HepG2 (cell line): ENCODE measurements around the gene TMEM139. TPM values are rescaled to one million over a fixed set of nuclear protein-coding genes. Genes with fewer than 3 reads are reported as not detected.

Source experiments
- AKAP8 ChIP-seq: sonication (generic); formaldehyde crosslinking; IDR thresholded peaks from 2 replicates; pipeline ENCODE4 v1.5.1; 2020; ENCODE audit warnings: mild to moderate bottlenecking, missing genetic modification reagents
- FOXM1 ChIP-seq: sonication (generic); formaldehyde crosslinking; IDR thresholded peaks from 2 replicates; pipeline ENCODE4 v1.5.0; 2020; ENCODE audit warnings: missing genetic modification reagents
- HMGA1 ChIP-seq: sonication (generic); formaldehyde crosslinking; conservative IDR thresholded peaks from 2 replicates; pipeline ENCODE4 v1.4.0; 2020; ENCODE audit warnings: missing genetic modification reagents
- NFIB ChIP-seq: sonication (generic); formaldehyde crosslinking; IDR thresholded peaks from 2 replicates; pipeline ENCODE4 v1.9.0; 2021; ENCODE audit warnings: missing genetic modification reagents, mild to moderate bottlenecking, borderline replicate concordance
- PHB2 ChIP-seq: fragments of 450-650 bp; IDR thresholded peaks from 2 replicates; pipeline ENCODE4 v1.6.1; 2018; ENCODE audit not compliant: partially characterized antibody
- PHF5A ChIP-seq: IDR thresholded peaks from one replicate; pipeline ENCODE4 v1.6.1; 2018; ENCODE audit warnings: low read depth, missing genetic modification reagents; ENCODE audit not compliant: unreplicated experiment
- STAT6 ChIP-seq: sonication (generic); formaldehyde crosslinking; IDR thresholded peaks from 2 replicates; pipeline ENCODE4 v1.4.0; 2020; ENCODE audit warnings: missing genetic modification reagents, mild to moderate bottlenecking, borderline replicate concordance
- TOE1 ChIP-seq: sonication (generic); formaldehyde crosslinking; IDR thresholded peaks from 2 replicates; pipeline ENCODE4 v1.4.0; 2020; ENCODE audit warnings: mild to moderate bottlenecking, missing genetic modification reagents
- ZFX ChIP-seq: sonication (generic); formaldehyde crosslinking; IDR thresholded peaks from 2 replicates; pipeline ENCODE4 v1.4.0; 2020; ENCODE audit warnings: mild to moderate bottlenecking, low read depth, missing genetic modification reagents, moderate library complexity
- ZMYM2 ChIP-seq: sonication (generic); formaldehyde crosslinking; IDR thresholded peaks from 2 replicates; pipeline ENCODE4 v1.8.0; 2022; ENCODE audit warnings: mild to moderate bottlenecking, missing genetic modification reagents
- ZNF30 ChIP-seq: sonication (generic); formaldehyde crosslinking; IDR thresholded peaks from 2 replicates; pipeline ENCODE4 v1.5.0; 2020; ENCODE audit warnings: mild to moderate bottlenecking, missing genetic modification reagents
- ZNF772 ChIP-seq: sonication (generic); formaldehyde crosslinking; IDR thresholded peaks from 2 replicates; pipeline ENCODE4 v1.5.0; 2020; ENCODE audit warnings: mild to moderate bottlenecking, missing genetic modification reagents
- ZNF773 ChIP-seq: sonication (generic); formaldehyde crosslinking; IDR thresholded peaks from 2 replicates; pipeline ENCODE4 v1.4.0; 2020; ENCODE audit warnings: missing genetic modification reagents, borderline replicate concordance
- polyA plus RNA-seq, 8 experiments: library from polyadenylated mRNA; depleted of rRNA in 3 of 8; stranded (reverse) in 7 of 8; unstranded in 1 of 8; fragments of >200 nt; fragmentation: Illumina TruSeq in 4 of 8; extraction: Trizol in 4 of 8; gene quantifications; 2 replicates each; pipeline versions ENCODE4 v1.2.1 to v1.2.3, GENCODE V29; 2011 to 2016; ENCODE audit warnings: low read depth in 4 of 8, missing spikeins in 1 of 8, mixed read lengths in 1 of 8; ENCODE audit not compliant: insufficient read depth in 1 of 8
- total RNA-seq, 5 experiments: library from RNA; depleted of rRNA; stranded (reverse); fragments of >200 nt; fragmentation: Illumina TruSeq; extraction: Trizol; gene quantifications; 2 replicates each; pipeline ENCODE4 v1.2.3, GENCODE V29; 2016; ENCODE audit warnings: low read depth in 1 of 5
- TF ChIP-seq, protein P1 (sequence below): sonication (generic); formaldehyde crosslinking; IDR thresholded peaks from 2 replicates; pipeline ENCODE4 v1.8.1; 2023; ENCODE audit warnings: mild to moderate bottlenecking, inconsistent platforms, moderate library complexity, missing genetic modification reagents, borderline replicate concordance
- TF ChIP-seq, protein P2 (sequence below): IDR thresholded peaks from 2 replicates; pipeline ENCODE4 v1.6.1; 2012; ENCODE audit warnings: low read length, improper control_type of control experiment
- TF ChIP-seq, protein P3 (sequence below): sonication (generic); formaldehyde crosslinking; IDR thresholded peaks from 2 replicates; pipeline ENCODE4 v1.4.0; 2020; ENCODE audit warnings: low read depth, missing genetic modification reagents

TMEM139 gene
- total and polyA plus RNA-seq, 2 of the 13 experiments (the other 11 are each of a cell fraction or from before 2014, with no cell fraction given), result 7.9 to 14.0 TPM

DNA sequence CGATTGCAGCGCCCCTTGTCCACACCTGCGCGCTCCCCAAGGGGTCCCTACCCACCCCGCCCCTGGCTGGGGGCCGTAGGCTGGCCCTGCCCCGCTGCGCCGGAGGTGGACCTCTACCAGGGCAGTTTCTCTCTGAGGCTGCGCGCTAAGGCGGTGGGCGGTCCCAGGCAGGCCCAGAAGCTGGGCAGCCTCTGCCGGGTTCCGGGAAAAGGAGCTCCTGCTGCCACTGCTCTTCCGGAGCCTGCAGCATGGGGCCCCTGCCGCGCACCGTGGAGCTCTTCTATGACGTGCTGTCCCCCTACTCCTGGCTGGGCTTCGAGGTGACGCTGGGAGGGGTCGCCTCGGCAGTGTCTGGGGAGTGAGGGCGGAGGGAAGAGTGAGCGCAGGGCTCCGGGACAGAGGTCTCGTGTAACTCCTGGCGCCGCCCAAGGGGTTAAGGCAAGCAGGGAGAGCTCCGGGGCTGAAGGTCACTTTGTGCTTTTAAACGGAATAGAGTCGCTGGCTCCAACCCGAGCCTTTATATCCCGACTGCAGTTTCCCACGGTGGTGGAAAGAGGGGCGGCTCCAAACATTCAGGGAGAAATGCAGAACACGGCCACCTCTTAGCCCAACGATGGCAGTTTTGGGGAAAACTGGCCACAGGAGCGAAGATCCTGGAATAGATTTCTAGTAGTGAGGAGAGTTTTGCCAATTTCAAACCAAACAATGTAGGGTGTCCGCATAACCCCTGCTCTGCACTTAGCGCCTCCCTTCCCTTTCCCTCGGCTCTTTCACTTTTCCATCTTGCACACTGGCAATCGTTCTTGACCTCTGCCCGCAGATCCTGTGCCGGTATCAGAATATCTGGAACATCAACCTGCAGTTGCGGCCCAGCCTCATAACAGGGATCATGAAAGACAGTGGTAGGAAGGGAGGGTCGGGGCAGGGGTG is 21.2 kb upstream of the TMEM139 start, which contains the start of gene GSTK1 (continued):
- TF ChIP-seq AKAP8 (0 out of 2 replicates have a peak, but pooled peaks have one; percentile 57), FOXM1 (CRISPR knock-in tag) (no peak), TOE1 (CRISPR knock-in tag) (0 out of 2 replicates have a peak, but pooled peaks have one; percentile 40), ZFX (CRISPR knock-in tag) (peak; percentile 84), PHB2 (no peak), ZNF773 (CRISPR knock-in tag) (peak; percentile 54; the same call in 1 of the 2 replicates), PHF5A (peak; percentile 67), ZNF30 (no peak), HMGA1 (CRISPR knock-in tag) (no peak), ZMYM2 (CRISPR knock-in tag) (peak; percentile 71), NFIB (CRISPR knock-in tag) (no peak), ZNF772 (CRISPR knock-in tag) (peak; percentile 72; the same call in 1 of the 2 replicates), STAT6 (CRISPR knock-in tag) (peak; percentile 49; the same call in 1 of the 2 replicates)
- TF ChIP-seq, protein P1, sequence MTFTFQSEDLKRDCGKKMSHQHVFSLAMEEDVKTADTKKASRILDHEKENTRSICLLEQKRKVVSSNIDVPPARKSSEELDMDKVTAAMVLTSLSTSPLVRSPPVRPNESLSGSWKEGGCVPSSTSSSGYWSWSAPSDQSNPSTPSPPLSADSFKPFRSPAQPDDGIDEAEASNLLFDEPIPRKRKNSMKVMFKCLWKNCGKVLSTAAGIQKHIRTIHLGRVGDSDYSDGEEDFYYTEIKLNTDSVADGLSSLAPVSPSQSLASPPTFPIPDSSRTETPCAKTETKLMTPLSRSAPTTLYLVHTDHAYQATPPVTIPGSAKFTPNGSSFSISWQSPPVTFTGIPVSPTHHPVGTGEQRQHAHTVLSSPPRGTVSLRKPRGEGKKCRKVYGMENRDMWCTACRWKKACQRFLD, result 0 out of 2 replicates have a peak, but pooled peaks have one; percentile 74
- TF ChIP-seq, protein P2, sequence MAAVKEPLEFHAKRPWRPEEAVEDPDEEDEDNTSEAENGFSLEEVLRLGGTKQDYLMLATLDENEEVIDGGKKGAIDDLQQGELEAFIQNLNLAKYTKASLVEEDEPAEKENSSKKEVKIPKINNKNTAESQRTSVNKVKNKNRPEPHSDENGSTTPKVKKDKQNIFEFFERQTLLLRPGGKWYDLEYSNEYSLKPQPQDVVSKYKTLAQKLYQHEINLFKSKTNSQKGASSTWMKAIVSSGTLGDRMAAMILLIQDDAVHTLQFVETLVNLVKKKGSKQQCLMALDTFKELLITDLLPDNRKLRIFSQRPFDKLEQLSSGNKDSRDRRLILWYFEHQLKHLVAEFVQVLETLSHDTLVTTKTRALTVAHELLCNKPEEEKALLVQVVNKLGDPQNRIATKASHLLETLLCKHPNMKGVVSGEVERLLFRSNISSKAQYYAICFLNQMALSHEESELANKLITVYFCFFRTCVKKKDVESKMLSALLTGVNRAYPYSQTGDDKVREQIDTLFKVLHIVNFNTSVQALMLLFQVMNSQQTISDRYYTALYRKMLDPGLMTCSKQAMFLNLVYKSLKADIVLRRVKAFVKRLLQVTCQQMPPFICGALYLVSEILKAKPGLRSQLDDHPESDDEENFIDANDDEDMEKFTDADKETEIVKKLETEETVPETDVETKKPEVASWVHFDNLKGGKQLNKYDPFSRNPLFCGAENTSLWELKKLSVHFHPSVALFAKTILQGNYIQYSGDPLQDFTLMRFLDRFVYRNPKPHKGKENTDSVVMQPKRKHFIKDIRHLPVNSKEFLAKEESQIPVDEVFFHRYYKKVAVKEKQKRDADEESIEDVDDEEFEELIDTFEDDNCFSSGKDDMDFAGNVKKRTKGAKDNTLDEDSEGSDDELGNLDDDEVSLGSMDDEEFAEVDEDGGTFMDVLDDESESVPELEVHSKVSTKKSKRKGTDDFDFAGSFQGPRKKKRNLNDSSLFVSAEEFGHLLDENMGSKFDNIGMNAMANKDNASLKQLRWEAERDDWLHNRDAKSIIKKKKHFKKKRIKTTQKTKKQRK, result no peak
- TF ChIP-seq, protein P3, sequence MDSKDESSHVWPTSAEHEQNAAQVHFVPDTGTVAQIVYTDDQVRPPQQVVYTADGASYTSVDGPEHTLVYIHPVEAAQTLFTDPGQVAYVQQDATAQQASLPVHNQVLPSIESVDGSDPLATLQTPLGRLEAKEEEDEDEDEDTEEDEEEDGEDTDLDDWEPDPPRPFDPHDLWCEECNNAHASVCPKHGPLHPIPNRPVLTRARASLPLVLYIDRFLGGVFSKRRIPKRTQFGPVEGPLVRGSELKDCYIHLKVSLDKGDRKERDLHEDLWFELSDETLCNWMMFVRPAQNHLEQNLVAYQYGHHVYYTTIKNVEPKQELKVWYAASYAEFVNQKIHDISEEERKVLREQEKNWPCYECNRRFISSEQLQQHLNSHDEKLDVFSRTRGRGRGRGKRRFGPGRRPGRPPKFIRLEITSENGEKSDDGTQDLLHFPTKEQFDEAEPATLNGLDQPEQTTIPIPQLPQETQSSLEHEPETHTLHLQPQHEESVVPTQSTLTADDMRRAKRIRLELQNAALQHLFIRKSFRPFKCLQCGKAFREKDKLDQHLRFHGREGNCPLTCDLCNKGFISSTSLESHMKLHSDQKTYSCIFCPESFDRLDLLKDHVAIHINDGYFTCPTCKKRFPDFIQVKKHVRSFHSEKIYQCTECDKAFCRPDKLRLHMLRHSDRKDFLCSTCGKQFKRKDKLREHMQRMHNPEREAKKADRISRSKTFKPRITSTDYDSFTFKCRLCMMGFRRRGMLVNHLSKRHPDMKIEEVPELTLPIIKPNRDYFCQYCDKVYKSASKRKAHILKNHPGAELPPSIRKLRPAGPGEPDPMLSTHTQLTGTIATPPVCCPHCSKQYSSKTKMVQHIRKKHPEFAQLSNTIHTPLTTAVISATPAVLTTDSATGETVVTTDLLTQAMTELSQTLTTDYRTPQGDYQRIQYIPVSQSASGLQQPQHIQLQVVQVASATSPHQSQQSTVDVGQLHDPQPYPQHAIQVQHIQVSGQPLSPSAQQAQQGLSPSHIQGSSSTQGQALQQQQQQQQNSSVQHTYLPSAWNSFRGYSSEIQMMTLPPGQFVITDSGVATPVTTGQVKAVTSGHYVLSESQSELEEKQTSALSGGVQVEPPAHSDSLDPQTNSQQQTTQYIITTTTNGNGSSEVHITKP (CRISPR knock-in tag), result peak; percentile 25; the same call in 1 of the 2 replicates
